ENCODE measurements around the gene GRIK3.

Gene GRIK3

DNA sequence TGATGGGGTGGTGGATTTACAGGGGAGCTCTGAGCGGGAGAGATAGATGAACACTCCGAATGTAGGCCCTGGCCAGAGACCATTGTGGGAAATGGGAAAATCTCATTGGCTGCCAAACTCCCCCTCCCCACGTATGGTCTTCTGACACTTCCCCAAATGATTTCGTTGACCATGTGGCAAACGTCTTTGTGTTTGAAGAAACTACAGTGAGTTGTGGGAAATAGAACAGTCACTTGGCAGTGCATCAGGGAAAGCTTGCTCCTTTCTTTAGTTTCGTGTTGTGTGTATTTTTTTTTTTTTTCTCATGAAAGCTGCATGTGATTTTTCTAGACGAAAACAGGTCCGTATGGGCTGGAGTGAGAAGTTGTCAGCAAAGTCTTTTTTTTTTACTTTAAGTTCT is 25.0 kb upstream of the GRIK3 start:
- H3K27ac ChIP-seq, result no peak overlapping the region
- TF ChIP-seq CTCF (conservative IDR thresholded peaks at IDR 0.05) (no peak), ZFX (IDR thresholded peaks at IDR 0.05) (no peak)

- TF ChIP-seq CTCF (conservative IDR thresholded peaks at IDR 0.05) (no peak), ZFX (IDR thresholded peaks at IDR 0.05) (no peak)
- no peak overlapping the region for H3K27ac ChIP-seq
Observed at GRCh38 chr1:37058424-37058988, 24.2 kb upstream of the GRIK3 start.

- TF ChIP-seq CTCF (conservative IDR thresholded peaks at IDR 0.05), result no peak
- TF ChIP-seq ZFX (IDR thresholded peaks at IDR 0.05), result no peak
- no peak overlapping the region for H3K27ac ChIP-seq
Observed at GRCh38 chr1:37056325-37056724, 22.0 kb upstream of the GRIK3 start.

- H3K27ac ChIP-seq, result no peak overlapping the region
- no peak for TF ChIP-seq ZFX (IDR thresholded peaks at IDR 0.05)
- no peak for TF ChIP-seq CTCF (conservative IDR thresholded peaks at IDR 0.05)
Observed at GRCh38 chr1:37055631-37056030, 21.3 kb upstream of the GRIK3 start.

- no peak for TF ChIP-seq CTCF (conservative IDR thresholded peaks at IDR 0.05)
- no peak for TF ChIP-seq ZFX (IDR thresholded peaks at IDR 0.05)
- H3K27ac ChIP-seq, result no peak overlapping the region
Observed at GRCh38 chr1:37053173-37053572, 18.9 kb upstream of the GRIK3 start.

- no peak for TF ChIP-seq ZFX (IDR thresholded peaks at IDR 0.05)
- no peak for TF ChIP-seq CTCF (conservative IDR thresholded peaks at IDR 0.05)
- no peak overlapping the region for H3K27ac ChIP-seq
Observed at GRCh38 chr1:37052120-37052519, 17.8 kb upstream of the GRIK3 start.

GRCh38 chr1:37051346-37051745 is 17.0 kb upstream of the GRIK3 start:
- H3K27ac ChIP-seq, result no peak overlapping the region
- no peak for TF ChIP-seq ZFX (IDR thresholded peaks at IDR 0.05)
- TF ChIP-seq CTCF (conservative IDR thresholded peaks at IDR 0.05), result no peak
